Stimulated activated naive CD4-positive, alpha-beta T cell (primary cell): Measurements from ENCODE around the gene TRIP6.
"Not testable (repeated sequence)": the region's sequence is repeated elsewhere in the genome, so short reads cannot be mapped to it uniquely, and the experiment has no call there.

Experiments used
- DNase-seq, 6 experiments: peaks; one replicate each; lab custom pipeline; 2025; lab: John Stamatoyannopoulos, UW

Gene TRIP6

DNA sequence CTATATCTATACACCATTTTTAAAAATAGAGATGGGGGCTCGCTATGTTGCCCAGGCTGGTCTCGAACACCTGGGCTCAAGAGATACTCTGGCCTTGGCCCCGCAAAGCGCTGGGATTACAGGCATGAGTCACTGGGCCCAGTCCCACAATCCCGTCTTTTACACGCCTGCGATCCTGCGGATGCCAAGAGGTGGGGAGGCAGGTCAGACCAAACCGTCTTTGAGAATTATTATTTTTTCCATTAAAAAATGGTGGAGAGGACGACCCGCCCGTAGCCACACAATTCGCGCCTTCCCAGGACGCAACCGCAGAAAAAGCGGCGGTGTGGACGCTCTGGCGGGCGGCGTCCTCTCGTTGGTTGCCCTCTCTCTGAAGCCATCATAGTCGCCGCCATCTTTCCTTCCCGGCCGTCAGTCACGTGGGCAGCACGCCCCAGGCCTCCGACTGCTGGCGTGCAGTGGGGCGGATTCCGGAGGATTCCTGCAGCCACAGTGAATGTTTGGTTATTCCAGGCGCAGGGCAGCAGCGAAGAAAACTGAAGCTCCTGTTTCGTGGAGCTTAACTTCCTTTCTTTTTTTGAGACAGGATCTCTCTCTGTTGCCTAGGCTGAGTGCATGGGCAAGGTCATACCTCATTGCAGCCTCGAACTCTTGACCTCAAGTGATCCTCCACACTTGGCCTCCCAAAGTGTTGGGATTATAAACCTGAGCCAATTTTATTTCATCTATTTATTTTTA, 29.9 kb upstream of the TRIP6 start:
- peak; percentile 28 to 62 (median 49) for DNase-seq

DNA sequence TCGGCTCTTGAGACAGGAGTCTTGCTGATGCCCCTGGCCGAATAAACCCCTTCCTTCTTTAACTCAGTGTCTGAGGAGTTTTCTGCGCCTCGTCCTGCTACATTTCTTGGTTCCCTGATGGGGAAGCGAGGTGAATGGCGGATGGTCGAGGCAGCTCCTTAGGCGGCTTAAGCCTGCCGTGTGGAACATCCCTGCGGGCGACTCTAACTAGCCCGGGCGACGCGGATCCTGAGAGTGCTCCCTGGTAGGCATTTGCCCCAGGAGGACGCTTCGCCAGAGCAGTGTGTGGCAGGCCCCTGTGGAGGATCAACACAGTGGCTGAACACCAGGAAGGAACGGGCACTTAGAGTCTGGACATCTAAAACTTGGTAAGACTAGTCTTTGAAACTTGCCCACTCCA, 27.8 kb upstream of the TRIP6 start:
- no peak for DNase-seq

DNA sequence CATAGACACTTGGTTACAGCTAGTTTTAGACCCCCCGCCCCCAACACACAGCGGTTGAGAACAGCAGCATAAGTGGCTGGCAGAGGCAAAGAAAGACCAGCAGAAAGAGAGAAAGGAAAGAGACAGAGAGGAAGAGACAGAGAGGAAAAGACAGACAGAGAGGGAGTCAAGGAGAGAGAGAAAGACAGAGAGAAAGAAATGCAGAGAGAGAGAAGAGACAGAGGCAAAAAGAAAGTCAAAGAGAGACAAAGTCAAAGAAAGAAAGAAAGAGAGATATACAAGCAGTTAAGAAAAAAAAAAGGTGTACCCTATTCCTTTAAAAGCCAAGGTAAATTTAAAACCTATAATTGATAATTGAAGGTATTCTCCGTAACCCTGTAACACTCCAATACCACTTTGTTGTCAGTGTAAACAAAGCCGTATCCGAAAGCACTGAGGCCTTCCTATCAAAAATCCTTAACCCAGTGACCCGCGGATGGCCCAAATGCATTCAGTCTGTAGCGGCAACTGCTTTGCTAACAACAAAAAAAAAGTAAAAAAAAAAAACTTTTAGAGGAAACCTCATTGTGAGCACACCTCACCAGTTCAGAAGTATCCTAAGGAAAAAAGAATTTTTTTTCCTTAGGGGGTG, 26.6 kb upstream of the TRIP6 start:
- no peak for DNase-seq

DNA sequence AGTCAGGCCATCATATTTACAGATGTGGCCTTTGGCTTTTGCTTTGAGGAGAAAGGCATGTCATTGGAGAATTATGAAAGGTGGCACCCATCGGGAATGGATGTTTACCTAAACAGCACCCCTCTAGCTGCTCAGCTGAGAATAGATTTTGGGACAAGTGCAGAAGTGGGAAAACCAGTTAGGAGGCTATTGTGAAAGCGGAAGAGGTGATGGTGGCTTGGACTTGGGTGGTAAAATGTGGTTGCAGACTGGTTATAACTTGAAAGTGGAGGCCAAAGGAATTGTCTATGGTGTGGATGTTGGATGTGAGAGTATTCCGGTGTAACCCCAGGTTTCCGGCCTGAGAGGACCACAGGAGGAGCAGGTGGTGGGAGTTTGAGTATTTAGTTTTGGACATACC, 19.8 kb upstream of the TRIP6 start:
- DNase-seq: no peak

DNA sequence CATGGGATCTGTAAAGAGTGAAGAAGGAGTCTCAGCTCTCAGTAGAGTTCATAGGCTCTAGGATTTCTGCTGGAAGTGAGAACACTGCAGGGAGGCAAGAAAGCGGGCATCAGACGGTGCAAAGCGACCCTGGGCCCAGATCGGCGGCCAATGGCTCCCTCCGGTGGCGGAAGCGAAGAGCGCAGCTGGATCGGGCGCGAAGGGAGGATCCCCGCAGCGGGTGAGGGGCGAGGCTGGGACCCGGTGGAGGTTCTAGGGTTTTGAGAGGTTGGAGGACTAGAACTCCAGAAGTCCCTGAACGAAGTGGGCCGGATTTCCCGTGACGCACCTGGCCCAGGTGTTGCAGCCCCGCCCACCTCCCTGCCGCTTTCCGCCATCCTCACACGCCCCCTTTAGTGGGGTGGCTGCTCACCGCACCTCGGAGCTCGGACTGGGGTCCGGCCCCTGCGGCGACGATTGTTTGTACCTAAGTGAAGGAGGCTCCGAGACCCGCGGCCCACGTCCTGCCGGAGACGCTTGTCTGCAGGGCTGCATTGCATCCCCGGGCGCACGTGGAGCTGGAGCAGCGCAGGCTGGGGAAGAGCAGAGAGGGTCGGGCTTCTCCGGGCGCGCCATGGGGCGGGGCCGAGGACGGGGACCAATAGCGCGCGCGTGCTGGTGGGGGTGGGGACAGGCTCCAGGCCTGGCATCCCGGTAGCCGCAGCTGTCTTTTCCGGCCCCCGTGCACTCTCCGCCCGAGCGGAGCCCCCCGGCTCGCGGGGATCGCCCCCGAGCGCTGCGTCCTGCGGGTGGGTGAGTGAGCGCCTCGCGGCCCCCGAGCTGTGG, 14.9 kb upstream of the TRIP6 start, which contains the start of gene SLC12A9:
SLC12A9 (plus strand) TSS at position 666 of the 825 bp plus-strand sequence. CDS start 1,485 bp downstream, outside the sequence.
- peak; percentile 80 to 93 (median 86) for DNase-seq

DNA sequence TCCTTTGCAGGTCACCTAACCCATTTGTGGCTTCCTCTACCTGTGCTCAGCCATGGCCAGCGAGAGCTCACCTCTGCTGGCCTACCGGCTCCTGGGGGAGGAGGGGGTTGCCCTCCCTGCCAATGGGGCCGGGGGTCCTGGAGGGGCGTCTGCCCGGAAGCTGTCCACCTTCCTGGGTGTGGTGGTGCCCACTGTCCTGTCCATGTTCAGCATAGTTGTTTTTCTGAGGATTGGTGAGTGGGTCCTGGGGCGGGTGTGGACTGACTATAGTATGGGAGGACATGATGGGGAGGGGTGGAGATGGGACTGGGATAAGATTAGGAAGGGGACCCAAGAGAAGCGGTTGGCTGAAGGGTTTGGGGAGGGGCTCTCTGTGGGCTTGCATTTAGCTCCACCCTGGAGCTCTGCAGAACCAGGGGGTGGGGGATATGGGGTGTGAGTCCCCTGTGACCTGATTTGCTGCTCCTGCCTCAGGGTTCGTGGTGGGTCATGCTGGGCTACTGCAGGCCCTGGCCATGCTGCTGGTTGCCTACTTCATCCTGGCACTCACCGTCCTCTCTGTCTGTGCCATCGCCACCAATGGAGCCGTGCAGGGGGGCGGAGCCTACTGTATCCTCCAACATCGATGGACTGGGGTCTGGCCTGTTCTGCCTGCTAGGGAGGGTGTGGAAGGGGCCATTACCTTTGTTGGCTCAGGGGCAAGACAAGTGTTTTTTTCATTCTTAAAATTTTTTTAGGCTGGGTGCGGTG, 12.9 kb upstream of the TRIP6 start:
- DNase-seq: no peak

DNA sequence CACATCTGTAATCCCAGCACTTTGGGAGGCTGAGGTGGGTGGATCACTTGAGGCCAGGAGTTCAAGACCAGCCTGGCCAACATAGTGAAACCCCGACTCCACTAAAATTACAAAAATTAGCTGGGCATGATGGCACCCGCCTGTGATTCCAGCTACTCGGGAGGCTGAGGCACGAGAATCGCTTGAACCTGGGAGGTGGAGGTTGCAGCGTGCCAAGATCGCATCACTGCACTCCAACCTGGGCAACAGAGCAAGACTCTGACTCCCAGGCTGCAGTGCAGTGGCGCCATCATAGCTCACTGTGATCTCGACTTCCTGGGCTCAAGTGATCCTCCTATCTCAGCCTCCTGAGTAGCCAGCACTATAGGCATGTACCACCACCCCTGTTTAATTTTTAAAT, 12.3 kb upstream of the TRIP6 start:
- DNase-seq: not testable (repeated sequence)

DNA sequence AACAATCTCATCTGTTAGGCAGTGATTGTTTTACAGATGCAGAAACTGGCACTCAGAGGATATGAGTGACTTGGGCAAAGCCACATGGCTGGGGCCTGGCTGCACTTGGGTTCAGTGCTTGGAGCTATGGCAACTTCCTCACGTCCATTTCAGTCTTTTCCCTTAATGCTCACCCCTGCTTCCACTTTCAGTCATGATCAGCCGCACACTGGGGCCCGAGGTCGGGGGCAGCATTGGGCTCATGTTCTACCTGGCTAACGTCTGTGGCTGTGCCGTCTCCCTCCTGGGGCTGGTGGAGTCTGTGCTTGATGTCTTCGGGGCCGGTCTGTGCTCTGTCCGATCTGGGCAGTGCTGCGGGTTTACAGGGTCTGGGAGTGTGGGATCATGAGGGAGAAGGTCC, 11.7 kb upstream of the TRIP6 start:
- no peak for DNase-seq

DNA sequence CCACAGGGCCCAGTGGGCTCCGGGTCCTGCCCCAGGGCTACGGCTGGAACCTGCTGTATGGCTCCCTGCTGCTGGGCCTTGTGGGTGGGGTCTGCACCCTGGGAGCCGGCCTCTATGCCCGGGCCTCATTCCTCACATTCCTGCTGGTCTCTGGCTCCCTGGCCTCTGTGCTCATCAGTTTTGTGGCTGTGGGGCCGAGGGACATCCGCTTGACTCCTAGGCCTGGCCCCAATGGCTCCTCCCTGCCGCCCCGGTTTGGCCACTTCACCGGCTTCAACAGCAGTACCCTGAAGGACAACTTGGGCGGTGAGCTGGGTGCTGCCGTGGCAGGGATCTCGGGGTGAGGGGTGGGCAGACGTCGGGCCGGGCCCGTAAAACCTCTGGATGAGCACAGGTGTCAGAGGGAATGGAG, 10.3 kb upstream of the TRIP6 start:
- DNase-seq: no peak

DNA sequence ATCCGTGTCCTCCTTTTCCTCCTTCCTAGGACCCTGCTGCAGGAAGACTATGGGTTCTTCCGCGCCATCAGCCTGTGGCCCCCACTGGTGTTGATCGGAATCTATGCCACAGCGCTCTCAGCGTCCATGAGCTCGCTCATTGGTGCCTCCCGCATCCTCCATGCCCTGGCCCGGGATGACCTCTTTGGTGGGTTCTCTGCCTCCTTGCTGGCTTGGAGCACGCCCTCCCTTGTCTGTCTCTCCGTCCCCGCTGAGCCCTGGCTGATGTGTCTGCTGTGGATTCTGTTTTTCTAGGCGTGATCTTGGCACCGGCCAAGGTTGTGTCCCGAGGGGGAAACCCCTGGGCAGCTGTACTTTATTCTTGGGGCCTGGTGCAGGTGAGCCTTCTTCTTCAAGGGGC, 7.3 kb upstream of the TRIP6 start:
- DNase-seq: no peak

DNA sequence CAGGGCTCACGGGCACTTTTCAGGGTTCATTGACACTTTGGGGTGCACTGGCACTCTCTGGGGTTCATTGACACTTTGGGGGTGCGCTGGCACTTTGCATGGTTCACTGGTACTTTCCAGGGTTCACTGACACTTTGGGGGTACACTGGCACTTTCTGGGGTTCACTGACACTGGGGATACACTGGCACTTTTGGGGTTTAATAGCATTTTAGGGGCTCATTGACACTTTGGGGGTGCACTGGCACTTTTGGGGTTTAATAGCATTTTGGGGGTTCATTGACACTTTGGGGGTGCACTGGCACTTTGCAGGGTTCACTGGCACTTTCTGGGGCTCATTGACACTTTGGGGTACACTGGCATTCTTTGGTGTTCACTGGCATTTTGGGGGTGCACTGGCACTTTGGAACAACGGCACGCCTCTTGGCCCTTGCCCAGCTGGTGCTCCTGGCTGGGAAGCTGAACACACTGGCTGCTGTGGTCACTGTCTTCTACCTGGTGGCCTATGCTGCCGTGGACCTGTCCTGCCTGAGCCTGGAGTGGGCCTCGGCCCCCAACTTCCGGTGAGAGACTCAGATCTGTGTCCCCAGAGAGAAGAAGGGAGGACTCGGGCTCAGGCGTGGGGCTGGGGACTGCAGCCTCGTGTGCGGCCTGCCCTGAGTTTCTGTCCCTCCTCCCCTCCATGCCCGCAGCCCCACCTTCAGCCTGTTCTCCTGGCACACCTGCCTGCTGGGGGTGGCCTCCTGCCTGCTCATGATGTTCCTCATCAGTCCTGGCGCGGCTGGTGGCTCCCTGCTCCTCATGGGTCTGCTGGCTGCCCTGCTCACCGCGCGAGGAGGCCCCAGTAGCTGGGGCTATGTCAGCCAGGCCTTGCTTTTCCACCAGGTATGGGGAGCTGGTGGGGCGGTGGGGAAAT, 6.2 kb upstream of the TRIP6 start:
- no peak for DNase-seq

DNA sequence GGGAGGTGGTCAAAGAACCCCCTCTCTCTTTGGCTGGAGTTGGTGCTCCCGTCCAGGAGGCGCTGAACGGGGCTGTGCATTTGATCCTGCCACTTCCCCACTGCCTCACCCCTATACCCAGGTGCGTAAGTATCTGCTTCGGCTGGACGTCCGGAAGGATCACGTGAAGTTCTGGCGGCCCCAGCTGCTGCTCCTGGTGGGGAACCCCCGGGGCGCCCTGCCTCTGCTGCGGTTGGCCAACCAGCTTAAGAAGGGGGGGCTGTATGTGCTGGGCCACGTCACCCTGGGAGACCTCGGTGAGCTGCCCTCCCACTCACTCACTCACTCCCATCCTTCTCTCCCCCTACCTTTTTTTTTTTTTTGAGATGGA, 5.6 kb upstream of the TRIP6 start:
- DNase-seq: no peak

DNA sequence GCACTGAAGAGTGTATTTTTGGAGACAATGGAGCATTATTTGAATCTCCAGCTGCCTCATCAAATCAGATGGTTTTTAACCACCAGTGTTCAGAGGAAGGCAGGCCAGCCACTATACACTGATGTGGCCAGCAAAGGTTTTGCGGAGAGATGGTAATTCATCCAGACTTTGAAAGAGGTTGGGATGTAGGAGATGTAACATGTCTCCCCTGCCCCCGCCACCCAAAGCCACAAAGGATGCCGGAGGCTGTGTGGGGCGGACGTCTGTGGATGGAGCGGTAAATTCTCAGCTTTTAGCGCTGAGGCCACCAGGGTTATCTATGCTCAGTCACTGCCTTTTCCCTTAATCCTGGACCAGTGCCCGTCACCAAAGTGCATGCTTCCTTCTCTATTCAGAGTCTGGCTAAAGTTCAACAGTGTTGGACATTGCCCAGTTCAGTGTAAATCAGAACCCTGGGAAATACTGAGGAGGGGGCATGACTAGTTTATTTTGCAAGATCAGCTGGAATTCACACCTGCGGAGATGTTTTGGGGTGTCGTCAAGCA, 3.7 kb upstream of the TRIP6 start:
- no peak for DNase-seq

DNA sequence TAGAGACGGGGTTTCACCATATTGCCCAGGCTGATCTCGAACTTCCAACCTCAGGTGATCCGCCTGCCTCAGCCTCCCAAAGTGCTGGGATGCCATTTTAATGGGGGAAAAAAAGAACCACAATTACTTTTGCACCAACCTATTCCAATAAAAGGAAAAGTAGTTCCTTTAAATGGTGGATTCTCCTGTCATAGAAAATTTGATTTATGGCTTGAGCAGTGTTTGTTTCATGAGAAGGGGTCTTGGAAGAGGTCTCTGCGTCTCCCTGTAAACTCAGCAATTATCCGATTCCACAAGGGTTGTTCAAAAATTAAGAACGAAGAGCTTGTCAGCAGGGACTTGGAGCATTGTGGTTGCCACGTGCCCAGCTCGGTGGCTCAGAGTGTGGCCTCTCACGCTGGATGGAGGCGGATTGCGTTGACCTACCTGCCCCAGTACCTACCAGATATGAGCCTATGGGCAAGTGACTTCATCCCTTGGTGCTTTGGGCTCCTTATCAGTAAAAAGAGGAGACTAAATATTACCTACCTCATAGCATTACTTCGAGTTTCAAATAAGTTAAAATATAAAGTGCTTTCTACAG, 2.8 kb upstream of the TRIP6 start:
- DNase-seq: no peak

DNA sequence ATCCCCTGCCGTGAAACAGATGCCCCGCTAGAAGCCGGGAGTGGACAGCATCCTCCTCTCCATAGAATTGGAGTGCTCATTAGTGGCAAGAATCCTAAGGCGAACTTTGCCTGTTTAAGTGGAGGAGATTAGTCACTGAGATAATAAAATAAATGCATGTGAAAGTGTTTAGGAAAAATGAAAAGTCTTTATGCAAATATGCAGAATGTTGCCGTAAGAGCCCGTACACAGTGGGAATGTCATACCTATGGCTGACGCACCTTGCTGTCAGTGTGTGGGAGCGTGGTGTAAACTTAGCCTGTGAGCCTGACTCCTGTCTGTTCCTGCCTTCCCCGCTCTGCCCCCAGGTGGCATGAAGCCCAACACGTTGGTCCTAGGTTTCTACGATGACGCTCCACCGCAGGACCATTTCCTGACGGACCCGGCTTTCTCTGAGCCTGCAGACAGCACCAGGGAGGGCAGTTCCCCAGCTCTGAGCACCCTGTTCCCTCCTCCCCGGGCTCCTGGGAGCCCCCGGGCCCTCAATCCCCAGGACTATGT, 1.7 kb upstream of the TRIP6 start:
- DNase-seq: no peak

DNA sequence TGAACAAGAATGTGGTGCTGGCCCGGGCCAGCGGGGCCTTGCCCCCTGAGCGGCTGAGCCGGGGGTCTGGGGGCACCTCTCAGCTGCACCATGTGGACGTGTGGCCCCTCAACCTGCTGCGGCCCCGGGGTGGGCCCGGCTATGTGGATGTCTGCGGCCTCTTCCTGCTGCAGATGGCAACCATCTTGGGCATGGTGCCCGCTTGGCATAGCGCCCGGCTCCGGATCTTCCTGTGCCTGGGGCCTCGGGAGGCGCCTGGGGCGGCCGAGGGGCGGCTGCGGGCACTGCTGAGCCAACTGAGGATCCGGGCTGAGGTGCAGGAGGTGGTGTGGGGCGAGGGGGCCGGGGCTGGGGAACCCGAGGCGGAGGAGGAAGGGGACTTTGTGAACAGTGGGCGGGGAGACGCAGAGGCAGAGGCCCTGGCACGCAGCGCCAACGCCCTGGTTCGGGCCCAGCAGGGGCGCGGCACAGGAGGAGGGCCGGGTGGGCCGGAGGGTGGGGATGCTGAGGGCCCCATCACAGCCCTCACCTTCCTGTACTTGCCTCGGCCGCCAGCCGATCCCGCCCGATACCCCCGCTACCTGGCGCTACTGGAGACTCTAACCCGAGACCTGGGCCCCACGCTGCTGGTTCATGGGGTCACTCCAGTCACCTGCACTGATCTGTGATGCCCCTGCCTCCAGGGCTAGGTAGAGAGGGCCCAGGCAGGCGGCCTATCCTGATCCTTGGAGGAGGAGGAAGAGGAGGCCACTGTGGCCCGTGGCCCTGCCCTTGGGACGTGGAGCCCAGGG, 1.1 kb upstream of the TRIP6 start:
- peak in 4 of 6 experiments; percentile 30 to 65 (median 50) for DNase-seq

DNA sequence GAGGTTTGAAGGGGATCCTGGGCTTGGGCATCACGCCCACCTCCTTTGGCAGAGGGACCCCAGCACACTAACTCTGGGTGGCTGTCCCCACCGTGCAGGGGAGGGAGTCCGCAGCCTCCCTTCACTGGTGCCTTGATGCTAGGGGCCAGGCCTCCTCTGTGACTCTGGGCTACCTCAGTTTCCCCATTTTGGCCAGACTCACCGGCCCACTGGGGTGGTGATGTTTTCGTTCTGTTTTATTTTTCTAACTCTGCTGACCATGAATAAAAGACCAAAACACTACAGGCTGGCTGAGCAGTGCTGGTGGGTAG, 503 bp upstream of the TRIP6 start:
- DNase-seq: no peak

DNA sequence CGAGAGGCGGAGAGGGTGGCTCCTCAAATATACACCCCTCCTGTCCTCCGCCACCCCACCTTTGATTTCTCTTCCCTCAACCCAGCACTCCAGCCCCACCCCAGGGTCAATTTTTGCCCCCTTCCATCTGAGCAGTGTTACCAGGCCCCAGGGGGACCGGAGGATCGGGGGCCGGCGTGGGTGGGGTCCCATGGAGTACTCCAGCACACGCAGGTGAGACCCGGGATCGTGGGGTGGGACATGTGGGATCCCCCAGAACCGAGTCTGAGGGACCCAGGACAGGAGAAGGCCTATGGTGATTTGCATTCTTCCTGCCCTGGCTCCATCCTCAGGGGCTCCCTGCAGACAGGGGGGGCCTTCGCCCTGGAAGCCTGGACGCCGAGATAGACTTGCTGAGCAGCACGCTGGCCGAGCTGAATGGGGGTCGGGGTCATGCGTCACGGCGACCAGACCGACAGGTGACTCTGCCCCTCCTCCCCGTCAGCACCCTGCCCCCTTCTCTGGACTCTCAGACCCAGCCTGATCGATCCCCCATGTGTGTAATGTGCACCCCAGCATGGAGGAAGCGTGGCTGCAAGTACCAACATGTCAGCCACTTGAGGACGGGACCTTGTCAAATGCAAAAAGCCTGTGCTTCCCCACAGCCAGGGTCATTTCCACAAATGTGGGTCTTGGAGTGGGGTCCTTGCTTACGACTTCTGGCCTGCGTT, 744 bp downstream of the TRIP6 start:
- DNase-seq: no peak
